Left kidney (tissue), 1 donor: Measurements from ENCODE around the gene RTCA. TPM values are rescaled to one million over a fixed set of nuclear protein-coding genes. Genes with fewer than 3 reads are reported as not detected.

Experiments used
- polyA plus RNA-seq: library from polyadenylated mRNA; unstranded; fragments of 120-200 nt; gene quantifications from one replicate; pipeline ENCODE4 v1.2.1, GENCODE V29; 2013; ENCODE audit not compliant: insufficient read length

Gene RTCA
- polyA plus RNA-seq, 1 donor: 35.4 TPM

Other genes with a start within 250 kb of the RTCA start
- 12.2 TPM for gene SASS6, start 133.3 kb upstream of the RTCA start, polyA plus RNA-seq
- gene TRMT13, start 133.1 kb upstream of the RTCA start, polyA plus RNA-seq: 44.2 TPM
- 4.6 TPM for gene LRRC39, start 88.0 kb upstream of the RTCA start, polyA plus RNA-seq
- 29.7 TPM for gene DBT, start 16.4 kb upstream of the RTCA start, polyA plus RNA-seq
- gene CDC14A, start 86.3 kb downstream of the RTCA start, polyA plus RNA-seq: 32.9 TPM